Measurements from ENCODE around the gene RIOX2.

DNA sequence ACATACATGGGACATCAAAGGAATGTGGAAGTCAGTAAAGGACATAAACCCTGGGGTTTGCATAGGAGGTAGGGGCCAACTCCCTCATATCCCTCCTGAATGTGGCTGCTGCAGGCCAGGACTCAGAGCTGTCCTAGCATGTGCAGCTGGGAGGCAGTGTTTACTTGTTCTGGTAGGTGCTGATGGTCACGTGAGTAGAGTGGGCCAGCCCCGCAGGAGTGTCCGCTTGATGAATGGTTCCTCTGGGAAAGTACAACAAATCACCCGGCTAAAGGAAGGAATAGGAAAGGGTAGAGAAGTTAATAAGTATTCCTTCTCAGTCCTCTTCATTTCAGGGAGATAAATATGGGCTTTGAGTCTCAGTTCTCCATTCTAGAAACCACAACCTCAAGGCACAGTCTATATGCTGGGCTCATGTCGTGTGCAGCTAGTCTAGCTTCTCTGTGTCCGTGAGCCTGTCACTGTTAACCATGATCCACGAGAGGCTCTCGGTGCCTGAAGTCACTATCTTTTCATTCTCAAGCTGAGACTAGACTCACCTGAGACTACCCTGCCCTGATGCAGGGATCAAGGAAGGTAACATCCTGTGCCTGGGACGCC lies 17.9 kb downstream of the RIOX2 start:
- TF ChIP-seq CTCF (conservative IDR thresholded peaks at IDR 0.05) (no peak), ZFX (IDR thresholded peaks at IDR 0.05) (no peak)
